Measurements from ENCODE around the gene WSCD1.

The WSCD1 gene

GRCh38 chr17:6100891-6101500, 30.8 kb downstream of the WSCD1 start:
- H3K27me3 Mint-ChIP-seq: peaks cover 2% of the 10 kb centered on the region
- H3K36me3 Mint-ChIP-seq: no peaks in the 10 kb centered on the region
- no peak overlapping the region for H3K4me3 Mint-ChIP-seq
- no peaks in the 10 kb centered on the region for H3K9me3 Mint-ChIP-seq (ENCODE audit: low read depth)
- no peaks in the 10 kb centered on the region for H3K4me1 Mint-ChIP-seq (ENCODE audit: low read depth)
- H3K27ac Mint-ChIP-seq: no peak overlapping the region

DNA sequence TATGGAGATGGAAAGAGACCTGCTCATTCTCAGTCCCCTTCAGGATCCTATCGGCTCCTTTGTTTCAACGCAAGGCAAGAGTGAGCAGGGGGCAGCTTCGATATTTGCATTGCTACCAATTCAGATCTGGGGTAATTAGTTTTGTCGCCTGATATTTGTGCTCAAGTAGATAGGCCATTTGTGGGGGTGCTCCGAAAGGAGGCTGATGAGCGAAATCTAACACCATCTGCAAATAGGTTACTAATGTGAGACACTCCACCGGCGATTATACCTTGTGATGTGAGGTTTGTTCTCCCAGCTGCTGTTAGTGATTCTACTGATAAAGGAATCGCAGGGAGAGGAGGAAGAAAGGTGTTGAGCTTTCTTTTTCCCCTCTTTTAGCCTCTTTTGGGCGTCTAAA, 31.5 kb downstream of the WSCD1 start:
- Mint-ChIP-seq H3K27ac (no peak overlapping the region), H3K27me3 (peaks cover 4% of the 10 kb centered on the region), H3K36me3 (no peaks in the 10 kb centered on the region), H3K4me3 (no peak overlapping the region), H3K9me3 (ENCODE audit: low read depth) (no peaks in the 10 kb centered on the region), H3K4me1 (ENCODE audit: low read depth) (no peaks in the 10 kb centered on the region)

DNA sequence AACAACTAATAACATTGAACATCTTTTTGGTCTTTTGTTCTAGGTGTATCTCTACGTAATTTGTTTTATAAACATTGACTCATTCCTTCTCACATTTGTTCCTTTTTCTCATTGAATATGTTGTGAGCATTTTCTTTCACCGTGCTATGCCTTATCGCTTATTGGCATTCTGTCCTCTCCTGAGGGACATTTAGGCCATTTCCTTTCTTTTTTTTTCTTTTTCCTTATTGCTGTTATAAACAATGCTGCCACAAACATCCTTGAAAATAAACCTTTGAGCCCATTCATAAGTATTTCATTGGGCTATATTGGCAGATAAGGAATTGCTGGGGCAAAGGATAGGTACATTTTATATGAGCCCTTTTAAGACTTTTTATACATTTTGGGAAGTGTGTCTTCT, 32.4 kb downstream of the WSCD1 start:
- H3K9me3 Mint-ChIP-seq (ENCODE audit: low read depth): no peaks in the 10 kb centered on the region
- H3K36me3 Mint-ChIP-seq: no peaks in the 10 kb centered on the region
- peaks cover 4% of the 10 kb centered on the region for H3K27me3 Mint-ChIP-seq
- H3K27ac Mint-ChIP-seq: no peak overlapping the region
- H3K4me1 Mint-ChIP-seq (ENCODE audit: low read depth): no peaks in the 10 kb centered on the region
- H3K4me3 Mint-ChIP-seq: no peak overlapping the region

DNA sequence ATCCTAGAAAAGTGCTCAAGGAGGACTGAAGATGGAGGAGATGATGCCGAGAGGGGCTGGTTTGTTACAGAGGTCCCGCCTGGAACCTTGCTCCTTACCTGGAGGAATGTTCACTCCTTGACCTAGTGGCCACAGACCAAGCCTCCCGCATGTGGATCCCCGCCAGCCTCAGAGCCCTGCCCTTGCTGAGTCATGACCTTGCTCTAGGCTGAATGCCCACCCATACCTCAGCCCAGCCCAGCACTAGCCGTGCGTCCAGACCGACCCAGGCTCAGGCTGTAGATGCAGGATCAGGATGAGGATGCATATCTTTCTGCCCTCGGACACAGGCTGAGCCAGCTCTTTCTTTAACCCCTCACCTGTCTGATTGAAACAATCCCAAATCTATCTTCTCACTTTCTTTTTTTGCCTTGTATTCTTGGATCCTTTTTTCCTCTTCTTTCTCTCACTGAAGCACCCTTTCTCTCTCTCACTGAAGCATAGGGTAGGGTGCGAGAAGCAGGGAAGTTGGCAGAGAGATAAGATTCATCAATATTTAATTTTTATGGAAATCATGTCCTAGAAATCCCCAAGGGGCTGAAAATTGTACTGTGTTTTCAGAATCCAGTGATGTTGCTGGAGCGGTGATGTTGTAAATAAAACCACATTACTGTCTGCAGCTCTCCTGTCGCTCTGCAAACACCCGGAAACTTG, 34.9 kb downstream of the WSCD1 start:
- Mint-ChIP-seq H3K4me3 (no peak overlapping the region), H3K27ac (no peak overlapping the region), H3K9me3 (ENCODE audit: low read depth) (no peaks in the 10 kb centered on the region), H3K27me3 (peaks cover 8% of the 10 kb centered on the region), H3K4me1 (ENCODE audit: low read depth) (no peaks in the 10 kb centered on the region), H3K36me3 (no peaks in the 10 kb centered on the region)

DNA sequence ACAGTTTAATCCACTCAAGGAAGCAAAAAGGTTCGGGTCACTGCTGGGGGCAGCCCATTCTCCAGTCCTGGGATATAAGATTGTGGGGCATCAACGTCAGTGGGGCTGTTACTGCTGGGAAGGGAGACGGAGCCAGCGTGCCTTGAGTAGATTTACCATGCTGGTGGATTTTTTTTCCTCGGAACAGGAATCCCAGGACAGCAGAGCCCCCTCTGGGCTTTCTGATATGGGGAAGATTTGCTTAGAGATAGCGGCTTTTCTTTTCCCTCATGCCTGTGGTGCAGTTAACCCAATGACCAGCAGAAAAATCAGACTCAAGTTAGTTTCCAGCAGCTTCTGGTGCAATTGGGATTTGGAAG, 35.4 kb downstream of the WSCD1 start:
- no peak overlapping the region for H3K4me3 Mint-ChIP-seq
- H3K27ac Mint-ChIP-seq: no peak overlapping the region
- H3K36me3 Mint-ChIP-seq: no peaks in the 10 kb centered on the region
- peaks cover 10% of the 10 kb centered on the region for H3K27me3 Mint-ChIP-seq
- H3K4me1 Mint-ChIP-seq (ENCODE audit: low read depth): no peaks in the 10 kb centered on the region
- no peaks in the 10 kb centered on the region for H3K9me3 Mint-ChIP-seq (ENCODE audit: low read depth)

GRCh38 chr17:6106212-6106611, 36.0 kb downstream of the WSCD1 start:
- no peaks in the 10 kb centered on the region for H3K9me3 Mint-ChIP-seq (ENCODE audit: low read depth)
- no peaks in the 10 kb centered on the region for H3K36me3 Mint-ChIP-seq
- H3K27ac Mint-ChIP-seq: no peak overlapping the region
- no peak overlapping the region for H3K4me3 Mint-ChIP-seq
- H3K27me3 Mint-ChIP-seq: peaks cover 10% of the 10 kb centered on the region
- H3K4me1 Mint-ChIP-seq (ENCODE audit: low read depth): no peaks in the 10 kb centered on the region

DNA sequence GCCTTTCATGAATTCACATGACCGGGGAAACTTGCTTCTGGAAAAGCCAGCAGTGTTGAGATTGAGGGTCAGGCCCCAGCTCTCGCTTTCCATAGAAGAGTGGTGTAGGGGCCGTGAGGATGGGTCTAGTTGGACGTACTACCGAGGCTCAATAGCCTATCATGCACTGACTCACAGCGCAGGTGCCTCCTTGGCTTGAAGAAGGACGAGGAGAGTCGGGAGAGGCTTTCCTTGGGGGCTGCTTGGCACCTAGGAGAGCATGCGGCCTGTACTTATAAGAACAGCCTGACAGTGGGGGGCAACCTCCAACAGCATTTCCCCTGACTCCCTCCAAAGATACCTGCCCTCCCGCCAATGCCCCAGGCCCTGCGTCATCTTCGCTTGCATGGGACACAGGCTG, 37.6 kb downstream of the WSCD1 start:
- Mint-ChIP-seq H3K27ac (no peak overlapping the region), H3K4me3 (no peak overlapping the region), H3K9me3 (ENCODE audit: low read depth) (no peaks in the 10 kb centered on the region), H3K4me1 (ENCODE audit: low read depth) (no peaks in the 10 kb centered on the region), H3K27me3 (peaks cover 10% of the 10 kb centered on the region), H3K36me3 (no peaks in the 10 kb centered on the region)

- no peak overlapping the region for H3K27ac Mint-ChIP-seq
- H3K4me1 Mint-ChIP-seq (ENCODE audit: low read depth): no peaks in the 10 kb centered on the region
- no peaks in the 10 kb centered on the region for H3K36me3 Mint-ChIP-seq
- no peaks in the 10 kb centered on the region for H3K9me3 Mint-ChIP-seq (ENCODE audit: low read depth)
- peaks cover 10% of the 10 kb centered on the region for H3K27me3 Mint-ChIP-seq
- no peak overlapping the region for H3K4me3 Mint-ChIP-seq
Measured at GRCh38 chr17:6108382-6108781, 38.2 kb downstream of the WSCD1 start.

DNA sequence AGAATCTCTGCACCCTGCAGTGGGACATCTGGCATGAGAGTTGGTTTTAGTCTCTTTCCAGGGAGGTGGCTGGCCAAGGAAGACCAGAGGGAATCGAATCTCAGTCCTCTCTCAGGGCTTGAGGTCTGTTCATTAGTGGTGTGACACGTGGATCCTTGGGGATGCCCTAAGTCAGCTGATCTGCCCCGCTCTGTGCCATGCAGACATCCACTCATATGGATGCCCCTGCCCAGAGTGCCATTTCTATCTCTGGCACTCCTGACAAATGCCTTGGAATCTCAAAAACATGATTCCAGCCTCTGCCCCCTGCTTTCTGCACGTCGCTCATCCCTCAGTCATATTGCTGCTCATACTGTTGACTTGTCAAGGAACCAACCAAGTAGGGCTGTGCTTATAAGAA, 38.8 kb downstream of the WSCD1 start:
- H3K27me3 Mint-ChIP-seq: peaks cover 10% of the 10 kb centered on the region
- H3K4me1 Mint-ChIP-seq (ENCODE audit: low read depth): no peaks in the 10 kb centered on the region
- H3K9me3 Mint-ChIP-seq (ENCODE audit: low read depth): no peaks in the 10 kb centered on the region
- H3K4me3 Mint-ChIP-seq: no peak overlapping the region
- H3K27ac Mint-ChIP-seq: no peak overlapping the region
- H3K36me3 Mint-ChIP-seq: no peaks in the 10 kb centered on the region

DNA sequence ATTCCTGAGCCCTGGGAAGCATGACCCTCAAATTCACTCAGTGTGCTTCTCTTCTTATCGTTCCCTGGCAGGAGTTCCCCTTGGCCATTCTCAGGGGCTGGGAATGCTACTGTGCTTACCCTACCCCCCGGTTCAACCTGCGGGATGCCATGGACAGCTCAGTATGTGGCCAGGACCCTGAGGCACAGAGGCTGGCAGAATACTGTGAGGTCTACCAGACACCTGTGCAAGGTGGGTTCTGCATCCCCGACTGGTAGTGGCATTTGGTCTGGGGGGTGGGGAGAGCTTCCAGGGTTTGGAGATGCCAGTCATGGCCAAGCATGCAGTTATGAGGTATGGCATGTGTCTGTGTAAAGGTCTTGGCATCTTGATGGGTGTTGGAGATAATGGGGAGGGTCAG, 39.4 kb downstream of the WSCD1 start:
- peaks cover 10% of the 10 kb centered on the region for H3K27me3 Mint-ChIP-seq
- no peaks in the 10 kb centered on the region for H3K9me3 Mint-ChIP-seq (ENCODE audit: low read depth)
- H3K4me1 Mint-ChIP-seq (ENCODE audit: low read depth): no peaks in the 10 kb centered on the region
- no peak overlapping the region for H3K27ac Mint-ChIP-seq
- H3K36me3 Mint-ChIP-seq: no peaks in the 10 kb centered on the region
- no peak overlapping the region for H3K4me3 Mint-ChIP-seq

DNA sequence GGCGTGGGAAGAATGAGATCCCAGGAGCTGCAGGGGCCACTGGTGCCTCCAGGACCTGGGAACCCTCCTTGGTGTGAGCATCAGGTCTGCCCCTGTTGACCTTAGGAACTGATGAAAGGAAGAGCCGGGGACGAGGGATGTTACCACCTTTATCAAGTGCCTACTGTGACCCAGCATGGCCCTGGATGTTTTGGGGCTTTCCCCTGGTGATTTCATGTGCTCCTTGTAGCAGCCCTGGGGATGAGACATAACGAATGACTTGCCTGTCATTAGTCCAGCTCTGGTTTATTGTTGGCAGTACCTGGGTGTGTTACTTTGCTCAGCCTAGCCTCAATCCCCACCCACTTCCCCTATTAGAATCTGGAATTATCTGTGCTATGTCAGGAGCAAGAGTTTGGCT, 39.9 kb downstream of the WSCD1 start:
- no peaks in the 10 kb centered on the region for H3K36me3 Mint-ChIP-seq
- H3K27me3 Mint-ChIP-seq: peaks cover 10% of the 10 kb centered on the region
- no peak overlapping the region for H3K27ac Mint-ChIP-seq
- H3K4me1 Mint-ChIP-seq (ENCODE audit: low read depth): no peaks in the 10 kb centered on the region
- no peaks in the 10 kb centered on the region for H3K9me3 Mint-ChIP-seq (ENCODE audit: low read depth)
- H3K4me3 Mint-ChIP-seq: no peak overlapping the region

DNA sequence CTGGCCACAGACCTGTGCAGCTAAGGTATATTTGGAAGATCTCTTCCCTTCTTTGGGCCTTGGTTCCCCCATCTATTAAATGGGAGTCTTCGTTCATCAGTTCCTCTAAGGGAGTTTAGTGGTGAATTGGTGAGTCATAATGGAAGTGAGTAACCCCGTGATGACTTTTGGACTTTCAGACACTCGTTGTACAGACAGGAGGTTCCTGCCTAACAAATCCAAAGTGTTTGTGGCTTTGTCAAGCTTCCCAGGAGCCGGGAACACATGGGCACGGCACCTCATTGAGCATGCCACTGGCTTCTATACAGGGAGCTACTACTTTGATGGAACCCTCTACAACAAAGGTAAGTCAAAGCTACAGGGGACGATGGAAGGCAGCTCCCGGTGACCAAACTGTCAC, 40.4 kb downstream of the WSCD1 start:
- peaks cover 8% of the 10 kb centered on the region for H3K27me3 Mint-ChIP-seq
- H3K9me3 Mint-ChIP-seq (ENCODE audit: low read depth): no peaks in the 10 kb centered on the region
- no peak overlapping the region for H3K27ac Mint-ChIP-seq
- H3K4me1 Mint-ChIP-seq (ENCODE audit: low read depth): no peaks in the 10 kb centered on the region
- no peak overlapping the region for H3K4me3 Mint-ChIP-seq
- no peaks in the 10 kb centered on the region for H3K36me3 Mint-ChIP-seq

- no peaks in the 10 kb centered on the region for H3K4me1 Mint-ChIP-seq (ENCODE audit: low read depth)
- no peaks in the 10 kb centered on the region for H3K36me3 Mint-ChIP-seq
- H3K27me3 Mint-ChIP-seq: peaks cover 1% of the 10 kb centered on the region
- peaks cover 15% of the 10 kb centered on the region for H3K9me3 Mint-ChIP-seq (ENCODE audit: low read depth)
- H3K4me3 Mint-ChIP-seq: no peak overlapping the region
- H3K27ac Mint-ChIP-seq: no peak overlapping the region
Measured at GRCh38 chr17:6120351-6120750, 50.2 kb downstream of the WSCD1 start.

GRCh38 chr17:6124856-6125255, 54.7 kb downstream of the WSCD1 start:
- Mint-ChIP-seq H3K36me3 (no peaks in the 10 kb centered on the region), H3K4me1 (ENCODE audit: low read depth) (no peaks in the 10 kb centered on the region), H3K27ac (no peak overlapping the region), H3K4me3 (no peak overlapping the region), H3K9me3 (ENCODE audit: low read depth) (peaks cover 17% of the 10 kb centered on the region), H3K27me3 (no peaks in the 10 kb centered on the region)

GRCh38 chr17:6126768-6127167, 56.6 kb downstream of the WSCD1 start:
- no peak overlapping the region for H3K4me3 Mint-ChIP-seq
- H3K9me3 Mint-ChIP-seq (ENCODE audit: low read depth): peaks cover 17% of the 10 kb centered on the region
- H3K27ac Mint-ChIP-seq: no peak overlapping the region
- no peaks in the 10 kb centered on the region for H3K4me1 Mint-ChIP-seq (ENCODE audit: low read depth)
- H3K27me3 Mint-ChIP-seq: no peaks in the 10 kb centered on the region
- H3K36me3 Mint-ChIP-seq: no peaks in the 10 kb centered on the region

DNA sequence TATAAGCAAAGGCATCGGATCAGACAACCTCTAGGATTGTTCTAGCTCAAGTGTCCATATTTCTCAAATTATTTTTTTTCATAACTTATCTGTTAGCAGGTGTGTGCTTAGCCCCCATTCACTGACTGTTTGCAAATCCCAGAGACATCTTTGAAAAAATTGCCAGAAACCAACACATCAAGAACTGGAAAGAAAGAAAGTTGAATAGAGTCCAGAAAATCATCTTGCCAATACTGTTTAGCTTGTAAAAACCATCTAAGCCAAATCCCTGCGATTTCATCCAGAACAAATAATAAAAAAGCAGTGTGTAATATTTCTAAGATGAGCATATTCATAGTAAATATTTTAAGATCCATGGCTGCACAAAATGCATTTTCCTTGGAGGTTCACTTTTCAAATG, 64.5 kb downstream of the WSCD1 start:
- H3K27me3 Mint-ChIP-seq: peaks cover 6% of the 10 kb centered on the region
- no peaks in the 10 kb centered on the region for H3K36me3 Mint-ChIP-seq
- H3K27ac Mint-ChIP-seq: no peak overlapping the region
- no peak overlapping the region for H3K4me3 Mint-ChIP-seq
- no peaks in the 10 kb centered on the region for H3K4me1 Mint-ChIP-seq (ENCODE audit: low read depth)
- no peaks in the 10 kb centered on the region for H3K9me3 Mint-ChIP-seq (ENCODE audit: low read depth)
